ENCODE results near the gene SCG3. TPM values are rescaled to one million over a fixed set of nuclear protein-coding genes. Genes with fewer than 3 reads are reported as not detected.

The SCG3 gene
- total and polyA plus RNA-seq, 2 of the 13 experiments (the other 11 are each of a cell fraction or from before 2014, with no cell fraction given): not detected

GRCh38 chr15:51736751-51737521 is 55.6 kb downstream of the SCG3 start (continued):
- TF ChIP-seq, protein P1, sequence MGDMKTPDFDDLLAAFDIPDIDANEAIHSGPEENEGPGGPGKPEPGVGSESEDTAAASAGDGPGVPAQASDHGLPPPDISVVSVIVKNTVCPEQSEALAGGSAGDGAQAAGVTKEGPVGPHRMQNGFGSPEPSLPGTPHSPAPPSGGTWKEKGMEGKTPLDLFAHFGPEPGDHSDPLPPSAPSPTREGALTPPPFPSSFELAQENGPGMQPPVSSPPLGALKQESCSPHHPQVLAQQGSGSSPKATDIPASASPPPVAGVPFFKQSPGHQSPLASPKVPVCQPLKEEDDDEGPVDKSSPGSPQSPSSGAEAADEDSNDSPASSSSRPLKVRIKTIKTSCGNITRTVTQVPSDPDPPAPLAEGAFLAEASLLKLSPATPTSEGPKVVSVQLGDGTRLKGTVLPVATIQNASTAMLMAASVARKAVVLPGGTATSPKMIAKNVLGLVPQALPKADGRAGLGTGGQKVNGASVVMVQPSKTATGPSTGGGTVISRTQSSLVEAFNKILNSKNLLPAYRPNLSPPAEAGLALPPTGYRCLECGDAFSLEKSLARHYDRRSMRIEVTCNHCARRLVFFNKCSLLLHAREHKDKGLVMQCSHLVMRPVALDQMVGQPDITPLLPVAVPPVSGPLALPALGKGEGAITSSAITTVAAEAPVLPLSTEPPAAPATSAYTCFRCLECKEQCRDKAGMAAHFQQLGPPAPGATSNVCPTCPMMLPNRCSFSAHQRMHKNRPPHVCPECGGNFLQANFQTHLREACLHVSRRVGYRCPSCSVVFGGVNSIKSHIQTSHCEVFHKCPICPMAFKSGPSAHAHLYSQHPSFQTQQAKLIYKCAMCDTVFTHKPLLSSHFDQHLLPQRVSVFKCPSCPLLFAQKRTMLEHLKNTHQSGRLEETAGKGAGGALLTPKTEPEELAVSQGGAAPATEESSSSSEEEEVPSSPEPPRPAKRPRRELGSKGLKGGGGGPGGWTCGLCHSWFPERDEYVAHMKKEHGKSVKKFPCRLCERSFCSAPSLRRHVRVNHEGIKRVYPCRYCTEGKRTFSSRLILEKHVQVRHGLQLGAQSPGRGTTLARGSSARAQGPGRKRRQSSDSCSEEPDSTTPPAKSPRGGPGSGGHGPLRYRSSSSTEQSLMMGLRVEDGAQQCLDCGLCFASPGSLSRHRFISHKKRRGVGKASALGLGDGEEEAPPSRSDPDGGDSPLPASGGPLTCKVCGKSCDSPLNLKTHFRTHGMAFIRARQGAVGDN (CRISPR knock-in tag; IDR thresholded peaks at IDR 0.05): peak; percentile 62
- TF ChIP-seq TBL1XR1 (IDR thresholded peaks at IDR 0.05; ENCODE audit: borderline replicate concordance, low read length, partially characterized antibody): no peak
- TF ChIP-seq SKI (IDR thresholded peaks at IDR 0.05; ENCODE audit: partially characterized antibody): no peak
- no peak for TF ChIP-seq SP140L (CRISPR knock-in tag; IDR thresholded peaks at IDR 0.05; ENCODE audit: borderline replicate concordance)
- no peak for TF ChIP-seq ZNF775 (CRISPR knock-in tag; IDR thresholded peaks at IDR 0.05; ENCODE audit: borderline replicate concordance)
- no peak for TF ChIP-seq ZC3H4 (CRISPR knock-in tag; IDR thresholded peaks at IDR 0.05; ENCODE audit: borderline replicate concordance)
- TF ChIP-seq RFXANK (CRISPR knock-in tag; IDR thresholded peaks at IDR 0.05): no peak
- no peak for TF ChIP-seq MED8 (CRISPR knock-in tag; IDR thresholded peaks at IDR 0.05; ENCODE audit: insufficient replicate concordance)
- TF ChIP-seq ZNF557 (CRISPR knock-in tag; IDR thresholded peaks at IDR 0.05): no peak
- TF ChIP-seq BORCS8-MEF2B (CRISPR knock-in tag; IDR thresholded peaks at IDR 0.05): peak; percentile 23; the same call in 1 of the 2 replicates
- TF ChIP-seq RBM39 (IDR thresholded peaks at IDR 0.05; ENCODE audit: low read depth, low read length, poor library complexity, severe bottlenecking): no peak
- TF ChIP-seq HNRNPK (IDR thresholded peaks at IDR 0.05; ENCODE audit: low read depth, low read length, poor library complexity, severe bottlenecking): peak; percentile 63
- no peak for TF ChIP-seq PRPF4 (IDR thresholded peaks at IDR 0.05; ENCODE audit: low read depth, low read length, poor library complexity, severe bottlenecking)
- TF ChIP-seq KDM5B (CRISPR knock-in tag; IDR thresholded peaks at IDR 0.05; ENCODE audit: borderline replicate concordance): no peak
- no peak for TF ChIP-seq ZNF644 (CRISPR knock-in tag; IDR thresholded peaks at IDR 0.05; ENCODE audit: low read depth)
- TF ChIP-seq, protein P2, sequence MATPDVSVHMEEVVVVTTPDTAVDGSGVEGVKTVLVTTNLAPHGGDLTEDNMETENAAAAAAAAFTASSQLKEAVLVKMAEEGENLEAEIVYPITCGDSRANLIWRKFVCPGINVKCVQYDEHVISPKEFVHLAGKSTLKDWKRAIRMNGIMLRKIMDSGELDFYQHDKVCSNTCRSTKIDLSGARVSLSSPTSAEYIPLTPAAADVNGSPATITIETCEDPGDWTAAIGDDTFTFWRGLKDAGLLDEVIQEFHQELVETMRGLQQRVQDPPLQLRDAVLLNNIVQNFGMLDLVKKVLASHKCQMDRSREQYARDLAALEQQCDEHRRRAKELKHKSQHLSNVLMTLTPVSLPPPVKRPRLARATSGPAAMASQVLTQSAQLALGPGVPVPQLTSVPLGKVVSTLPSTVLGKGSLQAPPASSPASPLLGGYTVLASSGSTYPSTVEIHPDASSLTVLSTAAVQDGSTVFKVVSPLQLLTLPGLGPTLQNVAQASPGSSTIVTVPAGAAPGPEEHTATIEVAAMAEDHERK (CRISPR knock-in tag; IDR thresholded peaks at IDR 0.05; ENCODE audit: low read depth): no peak
- TF ChIP-seq DPF2 (CRISPR knock-in tag; IDR thresholded peaks at IDR 0.05; ENCODE audit: borderline replicate concordance, low read depth): no peak
- no peak for TF ChIP-seq AFF4 (CRISPR knock-in tag; IDR thresholded peaks at IDR 0.05)
- TF ChIP-seq WIZ (CRISPR knock-in tag; IDR thresholded peaks at IDR 0.05): no peak
